HG03354 (cell line): ENCODE measurements around the gene GALNTL6.
"Not testable (repeated sequence)": the region's sequence is repeated elsewhere in the genome, so short reads cannot be mapped to it uniquely, and the experiment has no call there.

ENCODE experiments used
- ATAC-seq: cut with Tn5 transposase; IDR thresholded peaks from one replicate; pipeline ENCODE4 v1.9.1; 2021; ENCODE audit warnings: mild to moderate bottlenecking; ENCODE audit not compliant: unreplicated experiment, poor library complexity, severe bottlenecking

The GALNTL6 gene

GRCh38 chr4:172344308-172344938 is 531.2 kb downstream of the GALNTL6 start:
- ATAC-seq: no peak

GRCh38 chr4:172348426-172348825 is 535.2 kb downstream of the GALNTL6 start:
- ATAC-seq: no peak

GRCh38 chr4:172352356-172352755 is 539.2 kb downstream of the GALNTL6 start:
- ATAC-seq: no peak

- ATAC-seq: no peak
These were observed 542.8 kb downstream of the GALNTL6 start for GRCh38 chr4:172356016-172356415.

GRCh38 chr4:172357006-172357540 is 543.9 kb downstream of the GALNTL6 start:
- no peak for ATAC-seq

GRCh38 chr4:172362569-172362968 is 549.4 kb downstream of the GALNTL6 start:
- no peak for ATAC-seq

GRCh38 chr4:172369471-172369959 is 556.3 kb downstream of the GALNTL6 start:
- ATAC-seq: no peak

- ATAC-seq: no peak
These were observed 564.4 kb downstream of the GALNTL6 start for GRCh38 chr4:172377486-172378140.

- no peak for ATAC-seq
These were observed 566.6 kb downstream of the GALNTL6 start for GRCh38 chr4:172379834-172380233.

- no peak for ATAC-seq
These were observed 577.1 kb downstream of the GALNTL6 start for GRCh38 chr4:172390331-172390730.

GRCh38 chr4:172392741-172393140 is 579.5 kb downstream of the GALNTL6 start:
- no peak for ATAC-seq

- no peak for ATAC-seq
These were observed 580.0 kb downstream of the GALNTL6 start for GRCh38 chr4:172393220-172393619.

- ATAC-seq: no peak
These were observed 591.5 kb downstream of the GALNTL6 start for GRCh38 chr4:172404676-172405075.

GRCh38 chr4:172410363-172410762 is 597.2 kb downstream of the GALNTL6 start:
- no peak for ATAC-seq

GRCh38 chr4:172411149-172411548 is 597.9 kb downstream of the GALNTL6 start:
- no peak for ATAC-seq

GRCh38 chr4:172412851-172413580 is 599.8 kb downstream of the GALNTL6 start:
- ATAC-seq: no peak

- not testable (repeated sequence) for ATAC-seq
These were observed 615.8 kb downstream of the GALNTL6 start for GRCh38 chr4:172428979-172429378.

- ATAC-seq: no peak
These were observed 667.3 kb downstream of the GALNTL6 start for GRCh38 chr4:172480471-172480870.

GRCh38 chr4:172481802-172482508 is 668.8 kb downstream of the GALNTL6 start:
- no peak for ATAC-seq

GRCh38 chr4:172485007-172485406 is 671.8 kb downstream of the GALNTL6 start:
- ATAC-seq: no peak
